Parathyroid adenoma (tissue), 2 donors: Measurements from ENCODE around the gene PRKG1.
"Not testable (repeated sequence)": the region's sequence is repeated elsewhere in the genome, so short reads cannot be mapped to it uniquely, and the experiment has no call there.

Experiments used
- H2AFZ ChIP-seq: fragments of 300-600 bp; sonication (generic); one replicate; pipeline ENCODE4 v1.7.0; 2017; ENCODE audit warnings: antibody characterized with exemption, mild to moderate bottlenecking
- H3K27ac ChIP-seq: fragments of 300-600 bp; sonication (generic); one replicate; pipeline ENCODE4 v1.7.0; 2017
- H3K27me3 ChIP-seq: fragments of 300-600 bp; sonication (generic); one replicate; pipeline ENCODE4 v1.7.0; 2017; ENCODE audit warnings: low read length; ENCODE audit not compliant: control insufficient read depth, insufficient read depth
- H3K36me3 ChIP-seq: fragments of 300-600 bp; sonication (generic); one replicate; pipeline ENCODE4 v1.7.0; 2017; ENCODE audit warnings: low read length; ENCODE audit not compliant: control insufficient read depth, insufficient read depth
- H3K4me1 ChIP-seq: fragments of 300-600 bp; sonication (generic); one replicate; pipeline ENCODE4 v1.7.0; 2017; ENCODE audit warnings: control low read depth
- H3K4me2 ChIP-seq: fragments of 300-600 bp; sonication (generic); one replicate; pipeline ENCODE4 v1.7.0; 2017; ENCODE audit warnings: low read length
- H3K4me3 ChIP-seq: fragments of 300-600 bp; sonication (generic); one replicate; pipeline ENCODE4 v1.7.0; 2017; ENCODE audit warnings: low read depth, low read length
- H3K79me2 ChIP-seq: fragments of 300-600 bp; sonication (generic); one replicate; pipeline ENCODE4 v1.7.0; 2017; ENCODE audit warnings: control low read depth
- H3K9ac ChIP-seq: fragments of 300-600 bp; sonication (generic); one replicate; pipeline ENCODE4 v1.7.0; 2017; ENCODE audit warnings: mild to moderate bottlenecking
- H3K9me3 ChIP-seq: fragments of 300-600 bp; sonication (generic); one replicate; pipeline ENCODE4 v1.7.0; 2017; ENCODE audit warnings: low read length; ENCODE audit not compliant: control insufficient read depth
- CTCF ChIP-seq: fragments of 300-600 bp; sonication (generic); IDR thresholded peaks from one replicate; pipeline ENCODE4 v1.7.0; 2017; ENCODE audit warnings: antibody characterized with exemption, mild to moderate bottlenecking
- donor health status: primary hyperparathyroidism.

PRKG1 gene

GRCh38 chr10:51266496-51266895 lies 192.2 kb downstream of the PRKG1 start:
- no peak overlapping the region for H2AFZ ChIP-seq
- H3K36me3 ChIP-seq: no peaks in the 10 kb centered on the region
- no peak overlapping the region for H3K27ac ChIP-seq
- no peak overlapping the region for H3K4me3 ChIP-seq
- peaks cover 4% of the 10 kb centered on the region for H3K79me2 ChIP-seq
- no peak for TF ChIP-seq CTCF
- no peak overlapping the region for H3K9ac ChIP-seq
- H3K9me3 ChIP-seq: no peaks in the 10 kb centered on the region
- no peaks in the 10 kb centered on the region for H3K27me3 ChIP-seq
- H3K4me1 ChIP-seq: peaks cover 29% of the 10 kb centered on the region
- H3K4me2 ChIP-seq: no peak overlapping the region

GRCh38 chr10:51267980-51268570 lies 193.8 kb downstream of the PRKG1 start:
- H3K36me3 ChIP-seq: not testable (repeated sequence)

DNA sequence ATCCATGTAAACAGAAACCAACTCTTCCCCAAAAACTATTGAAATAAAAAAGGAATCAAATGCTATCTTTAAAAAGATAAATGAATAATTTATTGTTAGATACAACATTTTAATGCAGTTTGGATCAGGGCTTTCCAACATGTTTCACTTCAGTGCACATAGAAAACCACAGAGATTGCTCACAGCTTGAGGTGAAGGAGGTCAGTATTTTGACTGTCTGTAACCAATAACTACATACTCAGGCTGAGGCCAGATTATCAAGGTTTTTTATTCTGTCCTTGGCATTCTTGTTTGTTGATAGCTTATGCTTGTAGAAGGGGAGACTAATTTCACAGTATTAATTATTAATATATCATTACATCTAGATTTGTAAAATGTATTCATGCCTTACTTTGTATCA lies 195.5 kb downstream of the PRKG1 start:
- H3K9me3 ChIP-seq: no peaks in the 10 kb centered on the region
- H3K9ac ChIP-seq: no peak overlapping the region
- no peaks in the 10 kb centered on the region for H3K36me3 ChIP-seq
- no peaks in the 10 kb centered on the region for H3K27me3 ChIP-seq
- H3K4me2 ChIP-seq: no peak overlapping the region
- TF ChIP-seq CTCF: no peak
- H3K27ac ChIP-seq: no peak overlapping the region
- H3K4me3 ChIP-seq: no peak overlapping the region
- no peak overlapping the region for H2AFZ ChIP-seq
- H3K79me2 ChIP-seq: no peaks in the 10 kb centered on the region
- H3K4me1 ChIP-seq: peaks cover 7% of the 10 kb centered on the region

More at GRCh38 chr10:51267980-51268570, 193.8 kb downstream of the PRKG1 start:
- H3K4me1 ChIP-seq: peaks cover 21% of the 10 kb centered on the region
- not testable (repeated sequence) for H3K79me2 ChIP-seq, H3K9me3 ChIP-seq, H2AFZ ChIP-seq, H3K9ac ChIP-seq, H3K4me2 ChIP-seq, H3K27me3 ChIP-seq, H3K27ac ChIP-seq, H3K4me3 ChIP-seq

DNA sequence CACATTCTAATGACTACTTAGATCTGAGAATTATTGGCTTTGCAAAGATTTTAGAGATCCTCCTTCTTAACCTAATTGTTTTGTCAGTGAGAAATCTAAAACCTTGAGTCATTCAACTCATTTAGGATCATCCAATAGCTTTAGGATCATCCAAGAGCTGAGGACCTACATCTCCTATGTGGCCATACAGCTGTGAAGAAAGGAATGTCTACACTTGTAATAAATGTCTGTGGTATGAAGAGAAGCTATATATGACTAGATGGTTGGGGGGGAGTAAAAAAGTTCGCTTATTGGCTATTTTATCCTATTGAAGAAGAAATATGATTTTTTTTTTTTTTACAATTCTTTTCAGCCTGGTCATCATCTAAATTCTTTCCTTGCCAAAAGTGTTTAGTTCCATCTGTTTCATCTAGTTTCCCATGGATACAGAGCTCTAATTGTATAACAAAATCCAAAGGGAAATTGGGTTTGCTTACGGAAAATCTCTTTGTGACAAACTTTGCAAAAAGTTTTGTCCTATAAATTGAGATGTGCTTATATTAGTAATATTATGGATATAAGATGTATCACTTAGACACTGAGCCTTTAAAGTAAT lies 196.7 kb downstream of the PRKG1 start:
- Histone ChIP-seq H2AFZ (no peak overlapping the region), H3K27ac (no peak overlapping the region)

GRCh38 chr10:51272099-51272498 lies 197.8 kb downstream of the PRKG1 start:
- H3K27ac ChIP-seq, H3K27me3 ChIP-seq, H3K9ac ChIP-seq, H3K4me3 ChIP-seq, H3K79me2 ChIP-seq, H3K4me1 ChIP-seq, H3K36me3 ChIP-seq, H3K9me3 ChIP-seq, H2AFZ ChIP-seq, H3K4me2 ChIP-seq: not testable (repeated sequence)

More for the DNA sequence above, 196.7 kb downstream of the PRKG1 start:
- H3K36me3 ChIP-seq: no peaks in the 10 kb centered on the region
- H3K9ac ChIP-seq: no peak overlapping the region
- H3K4me1 ChIP-seq: peaks cover 7% of the 10 kb centered on the region
- H3K9me3 ChIP-seq: no peaks in the 10 kb centered on the region
- TF ChIP-seq CTCF: no peak
- no peak overlapping the region for H3K4me2 ChIP-seq
- H3K4me3 ChIP-seq: no peak overlapping the region
- H3K27me3 ChIP-seq: no peaks in the 10 kb centered on the region
- H3K79me2 ChIP-seq: no peaks in the 10 kb centered on the region

GRCh38 chr10:51272555-51272954 lies 198.3 kb downstream of the PRKG1 start:
- Histone ChIP-seq H3K79me2 (no peaks in the 10 kb centered on the region), H3K9ac (no peak overlapping the region), H3K36me3 (no peaks in the 10 kb centered on the region), H3K4me1 (peaks cover 7% of the 10 kb centered on the region), H3K4me2 (no peak overlapping the region), H3K27me3 (no peaks in the 10 kb centered on the region), H3K27ac (no peak overlapping the region), H2AFZ (no peak overlapping the region), H3K4me3 (no peak overlapping the region), H3K9me3 (no peaks in the 10 kb centered on the region)
- no peak for TF ChIP-seq CTCF
